HG03460 (cell line): ENCODE results near the gene PTPN23.
"Not testable (repeated sequence)": the region's sequence is repeated elsewhere in the genome, so short reads cannot be mapped to it uniquely, and the experiment has no call there.

Experiments used
- ATAC-seq: cut with Tn5 transposase; IDR thresholded peaks from one replicate; pipeline ENCODE4 v1.9.1; 2021; ENCODE audit not compliant: unreplicated experiment

The PTPN23 gene

GRCh38 chr3:47440131-47440530, 59.3 kb downstream of the PTPN23 start:
- ATAC-seq, result no peak

GRCh38 chr3:47441796-47442551, 61.2 kb downstream of the PTPN23 start:
- ATAC-seq, result no peak

- ATAC-seq, result no peak
These were observed 62.8 kb downstream of the PTPN23 start for GRCh38 chr3:47443611-47443995.

GRCh38 chr3:47444103-47444502, 63.3 kb downstream of the PTPN23 start:
- no peak for ATAC-seq

GRCh38 chr3:47452453-47453215, 71.8 kb downstream of the PTPN23 start:
- ATAC-seq, result no peak

GRCh38 chr3:47455806-47456452, 75.1 kb downstream of the PTPN23 start:
- no peak for ATAC-seq

- no peak for ATAC-seq
These were observed 76.2 kb downstream of the PTPN23 start for GRCh38 chr3:47456984-47457383.

- ATAC-seq, result not testable (repeated sequence)
These were observed 78.8 kb downstream of the PTPN23 start for GRCh38 chr3:47459534-47460085.
